RWPE2 (cell line): ENCODE data around the gene IHH.

Experiments used
- ATAC-seq: fragments of 200-7000 bp; cut with Tn5 transposase; 3 replicates; pipeline ENCODE4 v1.9.1; 2021; ENCODE audit warnings: low read depth
- DNase-seq: peaks from one replicate; pipeline ENCODE4 v3.0.0-alpha.2; 2020; ENCODE audit warnings: low spot score
- H3K27ac ChIP-seq: fragments of 450-650 bp; 2 replicates; pipeline ENCODE4 v1.5.1; 2017; ENCODE audit warnings: mild to moderate bottlenecking; ENCODE audit not compliant: poor library complexity, severe bottlenecking
- H3K27me3 ChIP-seq: fragments of 250-450 bp; sonication (Bioruptor Pico); 2 replicates; pipeline ENCODE4 v1.5.1; 2021; ENCODE audit warnings: mild to moderate bottlenecking, moderate library complexity; ENCODE audit not compliant: insufficient read depth, poor library complexity, severe bottlenecking
- H3K36me3 ChIP-seq: fragments of 250-450 bp; sonication (Bioruptor Pico); 2 replicates; pipeline ENCODE4 v1.5.1; 2020; ENCODE audit warnings: low read depth, mild to moderate bottlenecking, moderate library complexity
- H3K4me1 ChIP-seq: fragments of 250-450 bp; sonication (Bioruptor Pico); 2 replicates; pipeline ENCODE4 v1.5.1; 2021; ENCODE audit warnings: mild to moderate bottlenecking, moderate library complexity; ENCODE audit not compliant: insufficient read depth, poor library complexity, severe bottlenecking
- H3K4me3 ChIP-seq: fragments of 250-450 bp; sonication (Bioruptor Pico); 2 replicates; pipeline ENCODE4 v1.5.1; 2021; ENCODE audit warnings: mild to moderate bottlenecking, moderate library complexity; ENCODE audit not compliant: severe bottlenecking
- H3K9me3 ChIP-seq: fragments of 250-450 bp; sonication (Bioruptor Pico); 2 replicates; pipeline ENCODE4 v1.5.1; 2021; ENCODE audit warnings: mild to moderate bottlenecking, moderate library complexity; ENCODE audit not compliant: severe bottlenecking
- TF ChIP-seq, protein P1 (sequence below): fragments of 450-650 bp; IDR thresholded peaks from one replicate; pipeline ENCODE4 v1.5.1; 2017; ENCODE audit warnings: mild to moderate bottlenecking, moderate library complexity; ENCODE audit not compliant: poor library complexity, severe bottlenecking

The IHH gene

DNA sequence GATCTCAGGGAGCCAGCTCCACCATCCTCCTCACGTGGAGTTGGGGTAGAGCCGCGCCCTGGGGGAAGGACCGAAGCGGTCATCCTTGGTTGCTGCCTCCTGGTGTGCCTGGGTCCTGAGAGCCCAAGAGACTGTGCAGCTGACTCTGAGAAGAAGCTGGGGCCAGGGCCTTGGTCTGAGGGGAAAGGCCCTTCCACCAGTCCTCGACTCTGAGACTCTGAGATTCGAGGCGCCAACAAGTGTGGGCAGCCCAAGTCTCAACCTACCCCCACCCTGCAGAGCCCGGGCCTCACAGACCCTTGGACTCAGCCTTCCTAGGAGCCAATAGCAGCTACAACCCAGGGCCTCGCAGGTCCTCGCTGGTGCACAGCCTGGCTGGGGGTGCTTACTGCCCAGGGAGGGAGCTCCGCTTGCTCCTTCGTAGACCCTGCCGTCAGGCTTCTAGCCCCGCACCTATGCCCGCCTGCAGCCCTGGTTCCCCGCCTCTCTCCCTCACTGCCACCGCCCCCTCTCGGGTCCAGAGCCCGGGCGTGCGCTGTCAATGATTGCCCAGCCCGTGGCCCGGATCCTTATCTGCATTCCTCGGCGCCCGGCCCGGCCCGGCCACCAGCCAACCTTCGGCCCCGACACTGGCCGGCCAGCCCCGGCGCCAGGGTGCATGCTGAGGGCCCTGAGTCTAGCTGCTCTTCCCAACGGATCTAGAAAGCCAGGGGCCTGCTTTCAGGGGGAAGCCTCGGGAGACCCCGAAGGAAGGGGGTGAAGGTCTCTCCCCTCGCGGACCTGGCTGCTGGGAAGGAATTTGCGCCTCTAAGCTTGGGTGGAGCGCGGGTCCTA lies 2.0 kb downstream of the IHH start:
- TF ChIP-seq, protein P1, sequence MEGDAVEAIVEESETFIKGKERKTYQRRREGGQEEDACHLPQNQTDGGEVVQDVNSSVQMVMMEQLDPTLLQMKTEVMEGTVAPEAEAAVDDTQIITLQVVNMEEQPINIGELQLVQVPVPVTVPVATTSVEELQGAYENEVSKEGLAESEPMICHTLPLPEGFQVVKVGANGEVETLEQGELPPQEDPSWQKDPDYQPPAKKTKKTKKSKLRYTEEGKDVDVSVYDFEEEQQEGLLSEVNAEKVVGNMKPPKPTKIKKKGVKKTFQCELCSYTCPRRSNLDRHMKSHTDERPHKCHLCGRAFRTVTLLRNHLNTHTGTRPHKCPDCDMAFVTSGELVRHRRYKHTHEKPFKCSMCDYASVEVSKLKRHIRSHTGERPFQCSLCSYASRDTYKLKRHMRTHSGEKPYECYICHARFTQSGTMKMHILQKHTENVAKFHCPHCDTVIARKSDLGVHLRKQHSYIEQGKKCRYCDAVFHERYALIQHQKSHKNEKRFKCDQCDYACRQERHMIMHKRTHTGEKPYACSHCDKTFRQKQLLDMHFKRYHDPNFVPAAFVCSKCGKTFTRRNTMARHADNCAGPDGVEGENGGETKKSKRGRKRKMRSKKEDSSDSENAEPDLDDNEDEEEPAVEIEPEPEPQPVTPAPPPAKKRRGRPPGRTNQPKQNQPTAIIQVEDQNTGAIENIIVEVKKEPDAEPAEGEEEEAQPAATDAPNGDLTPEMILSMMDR: no peak
- ATAC-seq: peak; percentile 6; the same call in 1 of the 3 replicates
- Histone ChIP-seq H3K4me3 (no peak overlapping the region), H3K27me3 (peaks cover 84% of the 10 kb centered on the region), H3K9me3 (no peaks in the 10 kb centered on the region), H3K36me3 (no peaks in the 10 kb centered on the region), H3K4me1 (no peaks in the 10 kb centered on the region), H3K27ac (no peak overlapping the region)
- no peak for DNase-seq

DNA sequence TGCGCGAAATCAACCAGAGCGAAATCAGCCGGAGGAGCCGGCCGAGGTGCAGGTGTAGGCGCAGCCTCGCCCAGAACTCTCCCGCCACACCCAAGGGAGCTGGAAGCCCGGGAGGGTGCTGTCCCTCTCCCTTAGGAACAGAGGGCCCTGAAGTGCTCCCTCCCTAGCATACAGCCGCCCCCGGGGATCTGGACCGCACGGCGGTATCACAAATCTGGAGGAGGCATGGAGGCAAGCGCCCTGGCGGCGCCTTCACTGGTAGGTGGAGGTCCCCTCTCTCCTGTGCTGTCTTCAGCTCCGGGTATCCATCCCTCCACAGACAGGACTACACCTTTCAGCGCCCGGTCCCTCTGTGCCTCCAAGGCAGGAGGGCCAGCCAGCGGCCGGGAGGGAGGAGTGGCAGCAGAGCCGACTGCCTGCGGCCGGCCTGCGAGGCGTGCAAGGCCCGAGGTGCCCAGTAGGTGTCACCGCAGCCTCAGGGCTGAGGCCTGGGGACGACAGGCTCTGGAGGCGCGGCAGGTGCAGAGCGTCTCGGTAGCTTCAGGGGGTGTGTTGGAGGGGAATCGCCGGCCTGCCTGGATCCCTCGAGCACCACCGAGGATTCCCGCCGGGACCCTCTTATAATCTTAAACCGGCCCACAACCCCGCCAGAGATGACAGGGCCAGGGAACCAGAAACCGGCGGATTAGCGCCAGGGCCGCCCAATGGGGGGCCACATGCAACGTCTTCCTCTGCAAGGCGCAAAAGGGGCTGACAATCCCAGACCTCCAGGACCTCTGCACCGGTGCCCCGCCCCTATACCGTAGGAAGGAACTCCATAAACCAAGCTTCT lies 2.8 kb downstream of the IHH start:
- Histone ChIP-seq H3K4me3 (no peak overlapping the region), H3K27ac (no peak overlapping the region), H3K9me3 (no peaks in the 10 kb centered on the region), H3K4me1 (no peaks in the 10 kb centered on the region), H3K36me3 (no peaks in the 10 kb centered on the region), H3K27me3 (peaks cover 82% of the 10 kb centered on the region)
- TF ChIP-seq, protein P1: peak; percentile 87
- no peak for DNase-seq
- peak; percentile 69 for ATAC-seq

DNA sequence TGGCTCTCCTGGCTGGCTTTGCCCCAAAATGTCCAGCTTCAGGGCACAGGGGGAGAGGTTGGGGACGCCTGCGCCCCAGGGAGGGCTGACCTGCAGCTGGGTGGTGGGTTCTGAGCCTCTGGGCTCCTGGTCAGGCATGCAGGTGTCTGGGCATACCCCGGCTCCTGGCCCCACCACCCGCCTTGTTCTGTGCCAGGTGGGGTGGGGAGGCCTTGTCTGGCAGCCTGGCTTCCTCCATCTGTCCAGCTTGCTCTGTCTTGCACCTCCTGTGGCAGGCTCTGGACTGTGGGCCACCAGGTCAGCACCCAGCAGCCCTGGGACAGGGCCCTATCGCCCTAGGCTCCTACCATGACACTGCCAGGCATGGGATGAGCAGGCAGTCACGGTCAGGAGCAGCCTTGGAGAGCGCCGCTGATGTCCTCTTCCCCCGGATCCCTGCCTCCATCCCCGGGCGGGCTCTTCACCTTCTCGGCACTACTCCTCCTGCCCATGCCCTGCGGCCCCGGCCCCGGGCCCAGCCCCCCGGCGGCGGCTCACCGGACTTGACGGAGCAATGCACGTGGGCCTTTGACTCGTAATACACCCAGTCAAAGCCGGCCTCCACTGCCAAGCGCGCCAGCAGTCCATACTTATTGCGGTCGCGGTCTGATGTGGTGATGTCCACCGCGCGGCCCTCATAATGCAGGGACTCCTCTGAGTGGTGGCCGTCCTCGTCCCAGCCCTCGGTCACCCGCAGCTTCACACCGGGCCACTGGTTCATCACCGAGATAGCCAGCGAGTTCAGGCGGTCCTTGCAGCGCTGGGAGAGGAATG lies 3.6 kb downstream of the IHH start:
- H3K9me3 ChIP-seq: no peaks in the 10 kb centered on the region
- no peak overlapping the region for H3K4me3 ChIP-seq
- H3K36me3 ChIP-seq: no peaks in the 10 kb centered on the region
- peaks cover 78% of the 10 kb centered on the region for H3K27me3 ChIP-seq
- H3K4me1 ChIP-seq: no peaks in the 10 kb centered on the region
- no peak overlapping the region for H3K27ac ChIP-seq
- ATAC-seq (no peak; the same call in 2 of the 3 replicates), DNase-seq (no peak)
- TF ChIP-seq, protein P1: no peak

DNA sequence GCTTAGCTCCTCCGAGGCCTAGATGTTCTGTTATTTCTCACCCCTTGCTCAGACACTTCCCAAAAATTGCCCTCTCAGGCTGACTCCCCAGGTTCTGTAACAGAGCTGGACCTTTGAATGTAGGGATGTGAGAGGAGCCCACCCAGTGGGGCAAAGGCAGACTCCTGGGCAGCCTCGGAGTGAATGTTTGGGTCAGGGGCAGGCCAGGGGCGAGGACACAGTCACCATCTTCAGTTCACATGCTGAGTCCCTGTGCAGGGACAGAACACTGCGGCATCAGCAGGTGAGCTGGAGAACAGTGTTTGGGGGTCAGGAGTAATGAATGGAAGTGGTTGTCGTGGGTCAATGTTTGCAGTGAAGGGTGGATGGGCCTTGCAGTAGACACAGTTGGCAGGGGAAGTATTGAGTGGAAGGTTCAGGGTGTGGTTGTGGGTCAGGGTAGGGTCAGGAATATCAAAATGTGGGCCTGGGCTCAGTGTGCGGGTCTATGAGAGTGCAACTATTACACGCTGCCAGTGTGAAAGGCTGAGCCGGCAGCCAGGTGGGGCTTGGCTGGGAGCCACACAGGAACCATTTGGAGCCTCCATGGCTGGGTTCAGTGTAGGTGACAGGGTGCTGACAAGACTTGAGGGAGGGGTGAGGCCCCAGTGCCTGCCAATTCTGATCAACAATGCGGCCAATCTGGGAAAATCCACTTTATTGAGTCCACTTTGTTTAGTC lies 4.4 kb downstream of the IHH start:
- Histone ChIP-seq H3K27me3 (peaks cover 70% of the 10 kb centered on the region), H3K36me3 (no peaks in the 10 kb centered on the region), H3K9me3 (no peaks in the 10 kb centered on the region), H3K27ac (no peak overlapping the region), H3K4me3 (no peak overlapping the region), H3K4me1 (no peaks in the 10 kb centered on the region)
- ATAC-seq: no peak
- DNase-seq: no peak
- TF ChIP-seq, protein P1: no peak
